ENCODE results near the gene AATK.

DNA sequence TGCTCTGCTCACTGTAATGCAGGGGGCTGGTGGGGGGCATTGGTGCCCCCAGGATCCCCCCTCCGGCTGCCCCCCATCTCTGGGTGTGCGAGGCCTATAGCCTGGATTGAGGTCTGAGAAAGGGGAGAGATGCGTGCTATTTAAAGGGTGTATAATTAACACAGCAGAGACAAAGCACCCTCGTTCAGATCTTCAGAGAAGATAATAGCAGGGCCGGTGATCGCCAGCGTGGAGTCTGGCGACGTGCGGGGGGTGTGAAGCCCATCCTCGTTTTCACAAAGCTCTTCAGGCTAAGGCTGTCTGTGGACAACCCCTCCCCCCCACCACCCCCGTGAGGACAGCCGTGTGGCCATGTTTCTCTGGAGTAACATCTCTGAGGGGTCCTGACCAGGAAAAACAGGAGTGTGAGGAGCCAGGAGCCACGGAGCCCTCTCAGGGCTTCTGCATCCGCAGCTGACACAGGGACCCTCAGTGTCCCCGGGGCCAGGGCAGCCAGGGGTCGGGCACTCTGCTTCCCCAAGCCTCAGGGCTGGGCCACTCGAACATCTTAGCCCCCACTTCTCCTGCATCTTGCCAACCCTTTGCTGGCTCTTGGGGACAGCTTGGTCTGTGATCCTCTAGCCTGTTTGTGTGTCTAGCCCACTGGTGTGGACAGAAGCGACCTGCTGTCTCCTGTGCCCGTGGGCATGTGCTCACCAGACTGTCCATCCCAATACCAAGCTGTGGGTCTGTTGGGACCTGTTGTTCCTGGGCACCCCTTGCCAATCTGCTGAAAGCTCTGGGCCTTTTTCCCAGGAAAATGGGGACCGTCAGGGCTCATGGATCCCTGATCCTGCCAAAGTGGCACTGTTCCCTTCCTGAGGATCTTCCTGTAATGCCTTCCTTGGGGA is 72.2 kb downstream of the AATK start:
- TF ChIP-seq RAD21 (IDR thresholded peaks at IDR 0.05; ENCODE audit: insufficient read depth, low read depth, low read length): no peak
- TF ChIP-seq, protein P1, sequence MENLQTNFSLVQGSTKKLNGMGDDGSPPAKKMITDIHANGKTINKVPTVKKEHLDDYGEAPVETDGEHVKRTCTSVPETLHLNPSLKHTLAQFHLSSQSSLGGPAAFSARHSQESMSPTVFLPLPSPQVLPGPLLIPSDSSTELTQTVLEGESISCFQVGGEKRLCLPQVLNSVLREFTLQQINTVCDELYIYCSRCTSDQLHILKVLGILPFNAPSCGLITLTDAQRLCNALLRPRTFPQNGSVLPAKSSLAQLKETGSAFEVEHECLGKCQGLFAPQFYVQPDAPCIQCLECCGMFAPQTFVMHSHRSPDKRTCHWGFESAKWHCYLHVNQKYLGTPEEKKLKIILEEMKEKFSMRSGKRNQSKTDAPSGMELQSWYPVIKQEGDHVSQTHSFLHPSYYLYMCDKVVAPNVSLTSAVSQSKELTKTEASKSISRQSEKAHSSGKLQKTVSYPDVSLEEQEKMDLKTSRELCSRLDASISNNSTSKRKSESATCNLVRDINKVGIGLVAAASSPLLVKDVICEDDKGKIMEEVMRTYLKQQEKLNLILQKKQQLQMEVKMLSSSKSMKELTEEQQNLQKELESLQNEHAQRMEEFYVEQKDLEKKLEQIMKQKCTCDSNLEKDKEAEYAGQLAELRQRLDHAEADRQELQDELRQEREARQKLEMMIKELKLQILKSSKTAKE (IDR thresholded peaks at IDR 0.05; ENCODE audit: low read depth, poor library complexity, severe bottlenecking): no peak
- no peak for TF ChIP-seq KAT2A (conservative IDR thresholded peaks at IDR 0.05; ENCODE audit: control insufficient read depth, low read depth, low read length)
- TF ChIP-seq, protein P2, sequence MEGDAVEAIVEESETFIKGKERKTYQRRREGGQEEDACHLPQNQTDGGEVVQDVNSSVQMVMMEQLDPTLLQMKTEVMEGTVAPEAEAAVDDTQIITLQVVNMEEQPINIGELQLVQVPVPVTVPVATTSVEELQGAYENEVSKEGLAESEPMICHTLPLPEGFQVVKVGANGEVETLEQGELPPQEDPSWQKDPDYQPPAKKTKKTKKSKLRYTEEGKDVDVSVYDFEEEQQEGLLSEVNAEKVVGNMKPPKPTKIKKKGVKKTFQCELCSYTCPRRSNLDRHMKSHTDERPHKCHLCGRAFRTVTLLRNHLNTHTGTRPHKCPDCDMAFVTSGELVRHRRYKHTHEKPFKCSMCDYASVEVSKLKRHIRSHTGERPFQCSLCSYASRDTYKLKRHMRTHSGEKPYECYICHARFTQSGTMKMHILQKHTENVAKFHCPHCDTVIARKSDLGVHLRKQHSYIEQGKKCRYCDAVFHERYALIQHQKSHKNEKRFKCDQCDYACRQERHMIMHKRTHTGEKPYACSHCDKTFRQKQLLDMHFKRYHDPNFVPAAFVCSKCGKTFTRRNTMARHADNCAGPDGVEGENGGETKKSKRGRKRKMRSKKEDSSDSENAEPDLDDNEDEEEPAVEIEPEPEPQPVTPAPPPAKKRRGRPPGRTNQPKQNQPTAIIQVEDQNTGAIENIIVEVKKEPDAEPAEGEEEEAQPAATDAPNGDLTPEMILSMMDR (IDR thresholded peaks at IDR 0.05 in 2 of 3, conservative IDR thresholded peaks at IDR 0.05 in 1 of 3; ENCODE audit: control insufficient read depth in 2 of 3, extremely low read depth in 1 of 3, insufficient read depth in 1 of 3, low read depth in 3 of 3, low read length in 3 of 3): no peak
- TF ChIP-seq CBX3 (IDR thresholded peaks at IDR 0.05; ENCODE audit: borderline replicate concordance, low read depth): no peak
- TF ChIP-seq CBFB (IDR thresholded peaks at IDR 0.05; ENCODE audit: low read depth): no peak
- no peak for TF ChIP-seq POLR2A (IDR thresholded peaks at IDR 0.05; ENCODE audit: low read depth, low read length)
- no peak for TF ChIP-seq RAD51 (IDR thresholded peaks at IDR 0.05)
- no peak for TF ChIP-seq WRNIP1 (IDR thresholded peaks at IDR 0.05; ENCODE audit: borderline replicate concordance, low read depth, low read length)
- no peak for TF ChIP-seq EZH2 (IDR thresholded peaks at IDR 0.05; ENCODE audit: borderline replicate concordance, control insufficient read depth, low read depth, low read length)
- TF ChIP-seq, protein P3, sequence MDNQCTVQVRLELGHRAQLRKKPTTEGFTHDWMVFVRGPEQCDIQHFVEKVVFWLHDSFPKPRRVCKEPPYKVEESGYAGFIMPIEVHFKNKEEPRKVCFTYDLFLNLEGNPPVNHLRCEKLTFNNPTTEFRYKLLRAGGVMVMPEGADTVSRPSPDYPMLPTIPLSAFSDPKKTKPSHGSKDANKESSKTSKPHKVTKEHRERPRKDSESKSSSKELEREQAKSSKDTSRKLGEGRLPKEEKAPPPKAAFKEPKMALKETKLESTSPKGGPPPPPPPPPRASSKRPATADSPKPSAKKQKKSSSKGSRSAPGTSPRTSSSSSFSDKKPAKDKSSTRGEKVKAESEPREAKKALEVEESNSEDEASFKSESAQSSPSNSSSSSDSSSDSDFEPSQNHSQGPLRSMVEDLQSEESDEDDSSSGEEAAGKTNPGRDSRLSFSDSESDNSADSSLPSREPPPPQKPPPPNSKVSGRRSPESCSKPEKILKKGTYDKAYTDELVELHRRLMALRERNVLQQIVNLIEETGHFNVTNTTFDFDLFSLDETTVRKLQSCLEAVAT (IDR thresholded peaks at IDR 0.05): no peak
- no peak for TF ChIP-seq STAT1 (conservative IDR thresholded peaks at IDR 0.05)
- no peak for TF ChIP-seq NBN (IDR thresholded peaks at IDR 0.05)

Measured in GM12878 (cell line).